ENCODE results near the gene INHA. TPM values are rescaled to one million over a fixed set of nuclear protein-coding genes. Genes with fewer than 3 reads are reported as not detected.

INHA gene, protein sequence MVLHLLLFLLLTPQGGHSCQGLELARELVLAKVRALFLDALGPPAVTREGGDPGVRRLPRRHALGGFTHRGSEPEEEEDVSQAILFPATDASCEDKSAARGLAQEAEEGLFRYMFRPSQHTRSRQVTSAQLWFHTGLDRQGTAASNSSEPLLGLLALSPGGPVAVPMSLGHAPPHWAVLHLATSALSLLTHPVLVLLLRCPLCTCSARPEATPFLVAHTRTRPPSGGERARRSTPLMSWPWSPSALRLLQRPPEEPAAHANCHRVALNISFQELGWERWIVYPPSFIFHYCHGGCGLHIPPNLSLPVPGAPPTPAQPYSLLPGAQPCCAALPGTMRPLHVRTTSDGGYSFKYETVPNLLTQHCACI
- total RNA-seq = 0.11 and 0.26 TPM in 2 replicates

DNA sequence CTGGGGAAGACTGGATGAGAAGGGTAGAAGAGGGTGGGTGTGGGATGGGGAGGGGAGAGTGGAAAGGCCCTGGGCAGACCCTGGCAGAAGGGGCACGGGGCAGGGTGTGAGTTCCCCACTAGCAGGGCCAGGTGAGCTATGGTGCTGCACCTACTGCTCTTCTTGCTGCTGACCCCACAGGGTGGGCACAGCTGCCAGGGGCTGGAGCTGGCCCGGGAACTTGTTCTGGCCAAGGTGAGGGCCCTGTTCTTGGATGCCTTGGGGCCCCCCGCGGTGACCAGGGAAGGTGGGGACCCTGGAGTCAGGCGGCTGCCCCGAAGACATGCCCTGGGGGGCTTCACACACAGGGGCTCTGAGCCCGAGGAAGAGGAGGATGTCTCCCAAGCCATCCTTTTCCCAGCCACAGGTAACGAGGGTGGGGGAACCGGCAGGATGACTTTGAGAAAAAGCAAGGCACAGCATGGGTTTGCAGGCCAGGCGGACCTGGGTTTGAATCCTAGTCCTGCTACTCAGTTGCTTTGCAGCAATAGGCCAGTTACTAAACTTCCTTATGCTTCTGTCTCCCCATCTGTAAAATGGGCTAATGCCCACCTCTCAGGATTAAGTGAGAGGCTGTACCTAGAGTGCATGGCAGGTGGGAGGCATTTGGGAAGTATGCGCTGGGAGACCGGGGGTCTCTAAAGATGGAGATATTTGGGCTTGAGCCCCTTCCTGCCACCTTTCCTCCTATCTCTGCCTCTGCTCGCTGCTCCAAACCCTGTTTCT lies at the start of gene INHA:
TSS of gene INHA (plus strand) at position 74 of the 765 bp plus-strand sequence. CDS start at position 139, 65 bp downstream.

DNA sequence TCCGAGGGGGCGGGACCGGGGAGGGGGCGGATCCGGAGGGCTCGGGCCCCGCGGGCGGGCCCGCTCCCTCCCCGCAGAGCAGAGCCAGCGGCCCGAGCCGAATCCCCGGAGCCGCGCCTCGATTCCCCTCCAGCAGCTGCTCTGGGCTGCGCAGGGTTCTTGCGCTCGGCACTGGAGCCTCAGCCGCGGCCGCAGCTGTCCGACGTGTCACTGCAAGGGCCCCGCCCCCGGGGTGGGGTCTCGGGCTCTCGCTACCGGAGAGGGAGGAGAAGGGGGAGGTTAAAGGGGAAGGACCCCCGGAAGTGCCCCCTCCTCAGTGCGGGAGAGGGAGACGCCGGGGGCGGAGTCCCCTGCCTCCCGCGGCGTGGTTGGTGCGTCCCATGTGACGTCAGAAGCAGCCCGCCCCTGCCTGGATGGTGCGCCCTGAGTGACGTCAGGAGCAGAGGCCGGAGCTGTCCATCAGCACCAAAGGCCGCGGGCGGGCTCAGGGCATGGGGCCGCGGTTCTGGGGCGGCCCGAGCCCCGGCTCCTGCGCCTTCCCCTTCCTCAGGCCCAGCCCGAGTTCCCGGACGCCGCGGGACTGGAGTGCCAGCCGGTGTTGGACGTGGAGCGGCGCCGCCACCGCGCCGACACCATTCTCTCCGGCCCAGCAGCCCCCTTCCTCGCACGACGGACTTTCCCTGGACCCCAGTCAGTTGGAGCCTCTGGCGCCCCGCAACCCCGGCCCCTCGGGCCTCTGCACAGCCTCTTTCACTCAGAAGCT lies 28.3 kb upstream of the INHA start, which contains the start of the genes CHPF and TMEM198:
TSS of gene CHPF (minus strand) at position 214 of the 763 bp plus-strand sequence. CDS start 271 bp downstream, outside the sequence.
TSS of gene TMEM198 (plus strand) at position 433 of the 763 bp plus-strand sequence. CDS start 700 bp downstream, outside the sequence.

DNA sequence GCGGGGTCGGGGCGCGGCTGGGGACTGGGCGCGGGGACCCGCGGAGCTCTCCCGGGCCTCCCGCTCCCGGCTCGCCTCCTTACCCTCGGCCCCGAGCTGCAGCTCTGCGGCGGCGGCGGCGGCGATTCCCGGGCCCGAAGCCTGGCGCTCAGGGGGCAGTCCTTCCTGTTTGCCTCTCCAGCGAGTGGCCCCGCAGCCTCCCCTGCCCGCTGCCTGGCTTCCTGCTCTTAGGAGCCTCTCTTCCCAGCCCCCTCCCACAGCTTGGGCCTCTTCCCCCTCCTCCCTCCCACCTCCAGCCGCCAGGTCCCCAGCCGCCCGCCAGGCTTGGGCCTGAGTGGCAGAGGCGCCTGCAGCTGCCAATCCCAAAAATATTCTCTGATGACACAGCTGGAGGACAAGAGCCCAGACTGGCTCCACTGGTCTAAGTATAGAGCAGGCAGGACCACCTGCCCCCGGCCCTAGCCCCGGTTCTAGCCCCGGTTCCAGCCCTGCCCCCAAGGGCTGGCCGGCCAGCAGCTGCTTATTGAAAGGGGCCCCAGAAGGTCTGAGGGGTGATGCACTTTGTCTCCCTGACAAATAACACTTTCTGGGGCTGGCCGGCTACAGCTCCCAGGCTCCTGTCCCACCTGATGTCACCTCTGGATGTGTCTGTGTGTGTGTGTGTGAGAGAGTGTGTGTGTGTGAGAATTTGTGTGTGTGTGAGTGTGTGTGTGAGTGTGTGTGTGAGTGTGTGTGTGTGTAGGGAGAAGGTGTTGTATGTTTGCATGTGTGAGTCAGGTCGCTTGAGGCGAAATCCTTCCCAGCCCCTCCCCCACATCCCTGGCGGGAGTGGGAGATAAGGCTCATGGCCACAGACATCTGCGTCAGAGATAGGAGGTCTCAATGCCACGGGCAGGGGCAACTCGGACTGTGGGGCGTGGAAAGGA lies 536 bp upstream of the INHA start, which contains the start of gene OBSL1:
TSS of gene OBSL1 (minus strand) at position 229 of the 926 bp plus-strand sequence. CDS start 307 bp downstream, outside the sequence.

DNA sequence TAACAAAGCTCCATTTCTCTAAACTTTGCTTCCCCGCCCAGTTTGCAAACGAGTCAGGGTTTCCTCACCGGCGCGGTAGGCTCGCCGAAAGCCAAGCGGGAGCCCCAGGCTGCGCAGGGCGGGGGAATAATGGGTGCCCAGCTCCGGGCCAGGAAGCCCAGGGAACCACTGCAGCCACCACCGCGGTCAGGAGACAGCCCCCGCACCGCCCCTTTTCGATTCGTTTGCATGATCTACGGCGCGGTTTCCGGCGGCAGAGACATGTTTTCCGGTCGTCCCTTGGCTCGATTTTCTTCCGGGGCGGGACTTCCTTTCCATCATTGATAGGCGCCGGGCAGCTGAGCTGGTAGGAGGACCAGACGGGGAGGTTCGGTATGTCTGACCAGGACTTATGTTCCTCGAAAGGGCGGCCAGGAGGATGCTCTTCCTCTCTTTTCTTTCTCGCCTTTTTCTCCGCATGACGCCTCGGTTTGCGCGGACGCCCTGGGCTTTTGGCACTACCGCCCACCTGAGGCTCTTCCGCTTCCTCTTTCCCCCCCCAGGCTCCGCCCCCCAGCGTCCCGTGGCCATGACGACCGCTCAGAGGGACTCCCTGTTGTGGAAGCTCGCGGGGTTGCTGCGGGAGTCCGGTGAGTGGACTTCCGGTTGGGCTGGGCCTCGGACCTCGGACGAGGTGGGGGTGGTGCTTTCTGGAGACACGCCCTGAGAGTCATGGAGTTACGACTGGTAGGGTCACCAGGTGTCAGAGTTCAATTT lies 25.6 kb downstream of the INHA start, which contains the start of gene STK11IP:
TSS of gene STK11IP (plus strand) at position 306 of the 756 bp plus-strand sequence. CDS start at position 569, 263 bp downstream.

Small RNA genes within 50 kb of the gene (small RNA-seq; reads per million reads assigned to genes)
- not detected for gene MIR3132
- gene RN7SKP213 = not detected

Other genes starting within 250 kb of the INHA start
- not detected in 2 replicates for gene RESP18, start 239.6 kb upstream of the INHA start, total RNA-seq
- 43.6 and 52.8 TPM in 2 replicates for gene DNPEP, start 184.4 kb upstream of the INHA start, total RNA-seq
- 0.76 and 1.6 TPM in 2 replicates for gene DES, start 153.9 kb upstream of the INHA start, total RNA-seq
- gene SPEG, start 137.5 kb upstream of the INHA start, total RNA-seq = 18.6 and 28.7 TPM in 2 replicates
- 44.3 and 46.0 TPM in 2 replicates for gene GMPPA, start 73.4 kb upstream of the INHA start, total RNA-seq
- gene ASIC4, start 57.8 kb upstream of the INHA start, total RNA-seq = under 0.01 TPM in 1 of 2 replicates, not detected in the other
- 102 and 129 TPM in 2 replicates for gene CHPF, start 28.5 kb upstream of the INHA start, total RNA-seq
- gene TMEM198, start 28.3 kb upstream of the INHA start, total RNA-seq = 1.1 and 1.3 TPM in 2 replicates
- gene OBSL1, start 771 bp upstream of the INHA start, total RNA-seq = 57.1 and 60.0 TPM in 2 replicates
- gene STK11IP, start 25.5 kb downstream of the INHA start, total RNA-seq = 12.1 and 12.3 TPM in 2 replicates
- gene SLC4A3, start 55.3 kb downstream of the INHA start, total RNA-seq = 3.6 and 3.8 TPM in 2 replicates

All from articular chondrocyte of knee joint (primary cell).